Esophagus muscularis mucosa (tissue), 4 donors: ENCODE data around the gene TMPRSS12. TPM values are rescaled to one million over a fixed set of nuclear protein-coding genes. Genes with fewer than 3 reads are reported as not detected.

Experiments
- DNase-seq: peaks from one replicate; pipeline ENCODE4 v3.0.0-alpha.2; 2017; ENCODE audit errors: extremely low spot score
- H3K27ac ChIP-seq, 4 donors: fragments of 200-600 bp; sonication (generic); replicated peaks in 1 of 4; 1 replicate in 3 of 4; 2 replicates in 1 of 4; pipeline ENCODE4 v1.5.1; 2016 to 2019; ENCODE audit warnings: mild to moderate bottlenecking in 1 of 4
- H3K27me3 ChIP-seq, 4 donors: fragments of 200-600 bp; sonication (generic); one replicate each; pipeline versions ENCODE4 v1.5.1 to v1.6.0; 2016 to 2019
- H3K36me3 ChIP-seq, 4 donors: fragments of 200-600 bp; sonication (generic); one replicate each; pipeline ENCODE4 v1.5.1; 2016 to 2019
- H3K4me1 ChIP-seq, 4 donors: fragments of 200-600 bp; sonication (generic); one replicate each; pipeline ENCODE4 v1.5.1; 2016 to 2019
- H3K4me3 ChIP-seq, 4 donors: fragments of 200-600 bp; sonication (generic); 1 replicate in 2 of 4; 2 replicates in 2 of 4; pipeline ENCODE4 v1.5.1; 2016 to 2019; ENCODE audit warnings: mild to moderate bottlenecking in 4 of 4, moderate library complexity in 1 of 4
- H3K9me3 ChIP-seq, 4 donors: fragments of 200-600 bp; sonication (generic); 1 replicate in 3 of 4; 2 replicates in 1 of 4; pipeline ENCODE4 v1.5.1; 2016 to 2019
- CTCF ChIP-seq, 3 experiments: fragments of 200-600 bp in 2 of 3; fragments of 450-650 bp in 1 of 3; sonication (generic) in 2 of 3; IDR thresholded peaks; one replicate each; pipeline ENCODE4 v1.5.1; 2017 to 2019; ENCODE audit warnings: antibody characterized with exemption in 3 of 3, mild to moderate bottlenecking in 2 of 3, moderate library complexity in 1 of 3
- EP300 ChIP-seq: sonication (generic); formaldehyde crosslinking; IDR thresholded peaks from one replicate; pipeline ENCODE4 v1.6.1; 2017; ENCODE audit warnings: antibody characterized with exemption
- POLR2A ChIP-seq: fragments of 450-650 bp; IDR thresholded peaks from one replicate; pipeline ENCODE4 v1.6.1; 2017; ENCODE audit warnings: antibody characterized with exemption, moderate library complexity, mild to moderate bottlenecking, low read depth
- POLR2AphosphoS5 ChIP-seq, 2 donors: sonication (generic); formaldehyde crosslinking; IDR thresholded peaks; one replicate each; pipeline ENCODE4 v1.6.1; 2017; ENCODE audit warnings: antibody characterized with exemption in 2 of 2
- WGBS: methylation state at CpG from one replicate; pipeline ENCODE4 v1.1.5; 2018; 5-methylcytosine and 5-hydroxymethylcytosine counted together
- intact Hi-C: fragments of 100-400 bp; cut with DNase I; formaldehyde crosslinking; loops from one replicate; pipeline ENCODE4 v1.15.1; 2023
- total RNA-seq, 4 donors: library from RNA; depleted of rRNA; stranded (reverse); fragments of >200 nt; gene quantifications; one replicate each; pipeline versions ENCODE4 v1.1.0 to v1.2.1, GENCODE V29; 2016

The TMPRSS12 gene
- total RNA-seq, 4 donors from 2014 or later: not detected

GRCh38 chr12:50914872-50915484, 72.3 kb downstream of the TMPRSS12 start:
- Histone ChIP-seq H3K27ac (no peak overlapping the region), H3K27me3 (no peaks in the 10 kb centered on the region), H3K36me3 (no peaks in the 10 kb centered on the region), H3K9me3 (peaks cover 0 to 33% (median 23%) of the 10 kb centered on the region in 4 donors), H3K4me3 (no peak overlapping the region), H3K4me1 (no peaks in the 10 kb centered on the region)
- WGBS: 89% methylated on average over 6 of the region's 6 CpGs
- intact Hi-C loops: no loop called here
- TF ChIP-seq POLR2A (no peak), POLR2AphosphoS5 (IDR thresholded peaks at IDR 0.05) (no peak), EP300 (no peak), CTCF (IDR thresholded peaks at IDR 0.05) (no peak)
- no peak for DNase-seq

GRCh38 chr12:50916292-50916691, 73.6 kb downstream of the TMPRSS12 start:
- DNase-seq: no peak
- peaks cover 0 to 4% (median under 1%) of the 10 kb centered on the region in 4 donors for H3K4me1 ChIP-seq
- 69% methylated on average over 3 of the region's 3 CpGs for WGBS
- H3K36me3 ChIP-seq: no peaks in the 10 kb centered on the region
- intact Hi-C loops: no loop called here
- TF ChIP-seq POLR2AphosphoS5 (IDR thresholded peaks at IDR 0.05) (no peak), POLR2A (no peak), EP300 (no peak), CTCF (IDR thresholded peaks at IDR 0.05) (no peak)
- peaks cover 0 to 33% (median 23%) of the 10 kb centered on the region in 4 donors for H3K9me3 ChIP-seq
- H3K4me3 ChIP-seq: no peak overlapping the region
- H3K27me3 ChIP-seq: no peaks in the 10 kb centered on the region
- no peak overlapping the region for H3K27ac ChIP-seq

GRCh38 chr12:50918584-50919316, 76.0 kb downstream of the TMPRSS12 start:
- H3K27ac ChIP-seq: no peak overlapping the region
- peaks cover 0 to 24% (median 14%) of the 10 kb centered on the region in 4 donors for H3K9me3 ChIP-seq
- H3K4me1 ChIP-seq: peaks cover 19 to 26% (median 24%) of the 10 kb centered on the region in 4 donors
- WGBS: 67% methylated on average over 5 of the region's 5 CpGs
- no peak overlapping the region for H3K4me3 ChIP-seq
- TF ChIP-seq EP300 (no peak), CTCF (IDR thresholded peaks at IDR 0.05) (no peak), POLR2AphosphoS5 (IDR thresholded peaks at IDR 0.05) (no peak), POLR2A (no peak)
- intact Hi-C loops: no loop called here
- no peaks in the 10 kb centered on the region for H3K36me3 ChIP-seq
- DNase-seq: no peak
- H3K27me3 ChIP-seq: no peaks in the 10 kb centered on the region

GRCh38 chr12:50922820-50923219, 80.1 kb downstream of the TMPRSS12 start:
- H3K4me1 ChIP-seq: peaks cover 24 to 39% (median 34%) of the 10 kb centered on the region in 4 donors
- intact Hi-C loops: loop anchor here (5.0 kb wide), 2 partner anchors 64 to 96 kb away; no protein-coding TSS in a partner anchor
- no peaks in the 10 kb centered on the region for H3K27me3 ChIP-seq
- no peaks in the 10 kb centered on the region for H3K9me3 ChIP-seq
- WGBS: 15% methylated on average over 3 of the region's 3 CpGs
- no peaks in the 10 kb centered on the region for H3K36me3 ChIP-seq
- peak overlapping the region; percentile 72 to 91 (median 83) for H3K4me3 ChIP-seq
- no peak for DNase-seq
- peak overlapping the region; percentile 87 to 91 (median 88) for H3K27ac ChIP-seq
- no peak for TF ChIP-seq EP300
- peak in 1 of 2 donors; percentile 83 for TF ChIP-seq POLR2AphosphoS5 (IDR thresholded peaks at IDR 0.05)
- TF ChIP-seq CTCF (IDR thresholded peaks at IDR 0.05): no peak
- no peak for TF ChIP-seq POLR2A
